HFF-Myc (cell line): Measurements from ENCODE around the gene GARS1.

Experiments used
- DNase-seq: peaks from one replicate; pipeline ENCODE4 v3.0.0-alpha.2; 2011; ENCODE audit warnings: low read depth; ENCODE audit errors: extremely low read depth
- H3K4me3 ChIP-seq: replicated peaks from 2 replicates; pipeline ENCODE4 v1.5.1; 2011; ENCODE audit warnings: low read depth, mild to moderate bottlenecking, control low read depth, low read length
- TF ChIP-seq, protein P1 (sequence below): IDR thresholded peaks from 2 replicates; pipeline ENCODE4 v1.5.1; 2012; ENCODE audit warnings: mild to moderate bottlenecking, low read depth, low read length, control low read depth; ENCODE audit errors: missing control alignments

GARS1 gene

GRCh38 chr7:30552330-30552729, 42.3 kb upstream of the GARS1 start:
- no peak for DNase-seq
- TF ChIP-seq, protein P1, sequence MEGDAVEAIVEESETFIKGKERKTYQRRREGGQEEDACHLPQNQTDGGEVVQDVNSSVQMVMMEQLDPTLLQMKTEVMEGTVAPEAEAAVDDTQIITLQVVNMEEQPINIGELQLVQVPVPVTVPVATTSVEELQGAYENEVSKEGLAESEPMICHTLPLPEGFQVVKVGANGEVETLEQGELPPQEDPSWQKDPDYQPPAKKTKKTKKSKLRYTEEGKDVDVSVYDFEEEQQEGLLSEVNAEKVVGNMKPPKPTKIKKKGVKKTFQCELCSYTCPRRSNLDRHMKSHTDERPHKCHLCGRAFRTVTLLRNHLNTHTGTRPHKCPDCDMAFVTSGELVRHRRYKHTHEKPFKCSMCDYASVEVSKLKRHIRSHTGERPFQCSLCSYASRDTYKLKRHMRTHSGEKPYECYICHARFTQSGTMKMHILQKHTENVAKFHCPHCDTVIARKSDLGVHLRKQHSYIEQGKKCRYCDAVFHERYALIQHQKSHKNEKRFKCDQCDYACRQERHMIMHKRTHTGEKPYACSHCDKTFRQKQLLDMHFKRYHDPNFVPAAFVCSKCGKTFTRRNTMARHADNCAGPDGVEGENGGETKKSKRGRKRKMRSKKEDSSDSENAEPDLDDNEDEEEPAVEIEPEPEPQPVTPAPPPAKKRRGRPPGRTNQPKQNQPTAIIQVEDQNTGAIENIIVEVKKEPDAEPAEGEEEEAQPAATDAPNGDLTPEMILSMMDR, result no peak
- H3K4me3 ChIP-seq, result no peak overlapping the region

DNA sequence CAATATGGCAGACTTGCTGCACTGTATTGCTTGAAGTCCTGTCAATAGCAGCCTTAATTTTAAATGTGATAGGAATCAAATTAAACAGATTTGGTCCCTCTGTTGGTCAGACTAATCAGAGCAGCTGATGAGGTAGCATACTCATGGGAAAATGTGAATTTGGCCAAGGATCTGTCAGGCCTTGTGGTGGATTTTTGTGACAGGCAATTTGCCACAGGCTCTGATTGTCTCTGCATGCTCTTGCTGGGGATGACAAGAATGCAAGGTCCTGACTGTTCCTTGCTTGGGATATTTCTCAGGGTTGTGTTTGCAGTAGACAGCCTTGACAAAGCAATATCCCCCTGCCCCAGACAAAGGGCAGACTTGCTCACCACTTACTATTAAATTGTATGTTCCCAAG, 41.5 kb upstream of the GARS1 start:
- TF ChIP-seq, protein P1, result no peak
- no peak overlapping the region for H3K4me3 ChIP-seq
- DNase-seq, result no peak

GRCh38 chr7:30553546-30553945, 41.1 kb upstream of the GARS1 start:
- TF ChIP-seq, protein P1, result no peak
- H3K4me3 ChIP-seq, result no peak overlapping the region
- DNase-seq, result no peak

DNA sequence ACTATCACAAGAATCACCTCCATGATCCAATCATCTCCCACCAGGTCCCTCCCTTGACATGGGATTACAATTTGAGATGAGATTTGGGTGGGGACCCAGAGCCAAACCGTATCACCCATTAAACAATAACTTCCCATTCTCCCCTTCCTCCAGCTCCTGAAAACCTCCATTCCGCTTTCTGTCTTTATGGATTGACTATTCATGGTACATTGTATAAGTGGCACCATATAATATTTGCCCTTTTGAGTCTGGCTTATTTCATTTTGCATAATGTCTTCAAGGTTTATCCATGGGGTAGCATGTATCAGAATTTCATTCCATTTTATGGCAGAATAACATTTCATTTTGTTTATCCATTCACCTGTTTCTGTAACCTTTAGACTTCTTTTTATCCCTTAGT, 39.2 kb upstream of the GARS1 start:
- DNase-seq, result no peak
- H3K4me3 ChIP-seq, result no peak overlapping the region
- TF ChIP-seq, protein P1, result no peak

DNA sequence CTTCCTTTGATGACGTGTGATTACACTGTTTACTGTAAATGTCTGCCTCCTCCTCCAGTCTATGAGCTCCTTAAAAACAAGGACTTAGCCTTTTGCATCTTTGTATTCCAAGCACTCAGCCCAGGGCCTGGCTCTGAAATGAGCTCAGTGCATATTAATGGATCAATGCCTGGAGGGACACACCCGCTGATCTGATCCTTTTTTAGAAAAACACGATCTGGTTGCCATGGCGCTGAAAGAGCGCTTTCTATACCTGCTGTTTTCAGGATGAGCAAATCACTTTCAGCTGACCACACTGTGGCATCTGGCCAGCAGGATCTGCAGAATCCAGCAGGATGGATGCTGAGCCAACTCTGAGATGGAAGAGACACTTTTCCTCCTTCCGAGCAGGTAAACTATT, 37.8 kb upstream of the GARS1 start:
- TF ChIP-seq, protein P1, result no peak
- H3K4me3 ChIP-seq, result no peak overlapping the region
- DNase-seq, result no peak

GRCh38 chr7:30557245-30557644, 37.4 kb upstream of the GARS1 start:
- no peak overlapping the region for H3K4me3 ChIP-seq
- TF ChIP-seq, protein P1, result no peak
- DNase-seq, result no peak

DNA sequence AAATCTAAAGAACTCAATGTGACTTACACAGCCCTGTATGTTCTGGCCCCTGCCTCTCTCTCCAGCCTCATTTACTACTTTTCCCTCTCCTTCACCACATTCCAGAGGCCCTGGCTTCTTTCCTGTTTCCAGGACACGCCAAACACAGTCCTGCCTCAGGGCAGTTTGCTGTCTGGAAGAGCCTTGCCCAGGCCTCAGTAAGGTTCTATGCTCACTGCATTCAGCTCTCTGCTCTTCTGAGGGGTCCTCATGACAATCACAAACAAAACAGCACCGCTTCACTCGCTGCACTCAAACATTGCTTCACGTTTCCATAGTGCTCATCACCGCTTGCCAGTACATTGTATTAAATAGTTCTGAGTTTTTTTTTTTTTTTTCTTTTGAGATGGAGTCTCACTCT, 35.1 kb upstream of the GARS1 start:
- no peak overlapping the region for H3K4me3 ChIP-seq
- DNase-seq, result no peak
- TF ChIP-seq, protein P1, result no peak
